ENCODE results near the gene FHIT.
A peak's percentile ranks its signal among the peaks of the same experiment; 100 is the strongest.

The FHIT gene

DNA sequence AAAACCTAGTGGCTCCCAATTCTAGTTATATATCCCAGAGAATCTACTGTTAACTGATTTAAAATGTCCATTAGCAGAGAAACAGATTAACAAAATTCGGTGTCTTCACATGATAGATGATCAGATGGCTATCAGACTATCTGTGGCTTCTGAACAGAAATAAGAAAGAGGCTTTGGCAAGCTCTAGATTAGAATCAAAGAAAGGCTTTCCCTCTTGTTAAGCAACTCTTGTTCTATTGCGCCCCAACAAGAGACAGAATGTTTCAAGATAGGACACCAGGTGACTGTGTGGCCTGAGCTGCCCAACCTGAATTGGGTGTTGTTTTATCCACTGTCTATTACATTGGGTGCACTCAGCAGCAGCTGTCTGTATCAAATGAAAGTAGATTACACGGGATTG lies 483.7 kb downstream of the FHIT start:
- Mint-ChIP-seq H3K9me3 (no peaks in the 10 kb centered on the region), H3K4me1 (no peaks in the 10 kb centered on the region), H3K27me3 (no peaks in the 10 kb centered on the region), H3K4me3 (no peak overlapping the region), H3K36me3 (ENCODE audit: low read depth) (no peaks in the 10 kb centered on the region), H3K27ac (no peak overlapping the region)
- ATAC-seq (no peak), DNase-seq (no peak)

DNA sequence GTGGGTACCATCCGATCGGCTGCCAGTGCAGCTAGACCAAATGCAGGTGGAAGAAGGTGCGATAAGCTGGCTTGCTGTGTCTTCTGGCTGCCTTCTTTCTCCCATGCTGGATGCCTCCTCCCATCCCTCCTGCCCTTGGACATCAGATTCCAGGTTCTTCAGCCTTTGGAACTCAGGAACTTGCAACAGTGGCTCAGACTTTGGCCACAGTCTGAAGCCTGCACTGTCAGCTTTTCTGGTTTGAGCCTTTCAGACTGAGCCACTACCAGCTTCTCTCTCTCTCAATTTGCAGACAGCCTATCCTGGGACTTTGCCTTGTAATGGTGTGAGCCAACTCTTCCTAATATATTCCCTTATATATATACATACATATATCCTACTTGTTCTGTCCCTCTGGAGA lies 485.5 kb downstream of the FHIT start:
- no peak overlapping the region for H3K4me3 Mint-ChIP-seq
- H3K27ac Mint-ChIP-seq: no peak overlapping the region
- H3K9me3 Mint-ChIP-seq: no peaks in the 10 kb centered on the region
- no peak for ATAC-seq
- H3K4me1 Mint-ChIP-seq: no peaks in the 10 kb centered on the region
- no peak for DNase-seq
- no peaks in the 10 kb centered on the region for H3K27me3 Mint-ChIP-seq
- H3K36me3 Mint-ChIP-seq (ENCODE audit: low read depth): no peaks in the 10 kb centered on the region

DNA sequence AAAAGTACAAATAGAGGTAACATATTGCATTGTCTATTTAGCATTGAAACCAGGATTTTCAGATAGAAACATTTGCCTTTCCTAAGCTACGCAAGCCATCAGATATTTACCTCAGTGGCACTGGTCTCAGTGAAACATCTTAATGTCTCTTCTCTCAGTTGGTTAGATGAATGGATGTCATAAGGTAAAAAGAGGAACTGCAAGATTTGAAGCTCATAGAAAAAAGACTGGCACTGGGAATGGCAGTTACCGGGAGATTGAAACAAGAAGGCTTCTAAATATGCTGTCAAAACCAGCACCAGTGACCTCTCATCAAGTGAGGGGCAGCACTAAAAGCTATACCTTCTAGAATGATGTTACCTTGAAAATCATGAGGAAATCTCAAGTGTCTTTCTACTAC lies 486.4 kb downstream of the FHIT start:
- no peaks in the 10 kb centered on the region for H3K36me3 Mint-ChIP-seq (ENCODE audit: low read depth)

GRCh38 chr3:60760145-60760544 lies 491.1 kb downstream of the FHIT start:
- H3K4me1 Mint-ChIP-seq: no peaks in the 10 kb centered on the region
- ATAC-seq (no peak), DNase-seq (no peak)
- H3K36me3 Mint-ChIP-seq (ENCODE audit: low read depth): no peaks in the 10 kb centered on the region
- H3K9me3 Mint-ChIP-seq: no peaks in the 10 kb centered on the region
- H3K27me3 Mint-ChIP-seq: no peaks in the 10 kb centered on the region
- no peak overlapping the region for H3K27ac Mint-ChIP-seq
- no peak overlapping the region for H3K4me3 Mint-ChIP-seq

More for the DNA sequence above, 486.4 kb downstream of the FHIT start:
- Mint-ChIP-seq H3K4me3 (no peak overlapping the region), H3K9me3 (no peaks in the 10 kb centered on the region), H3K27ac (no peak overlapping the region), H3K27me3 (no peaks in the 10 kb centered on the region), H3K4me1 (no peaks in the 10 kb centered on the region)
- ATAC-seq (no peak), DNase-seq (no peak)

GRCh38 chr3:60759439-60759838 lies 491.8 kb downstream of the FHIT start:
- Mint-ChIP-seq H3K4me3 (no peak overlapping the region), H3K27ac (peak overlapping the region; percentile 21)

DNA sequence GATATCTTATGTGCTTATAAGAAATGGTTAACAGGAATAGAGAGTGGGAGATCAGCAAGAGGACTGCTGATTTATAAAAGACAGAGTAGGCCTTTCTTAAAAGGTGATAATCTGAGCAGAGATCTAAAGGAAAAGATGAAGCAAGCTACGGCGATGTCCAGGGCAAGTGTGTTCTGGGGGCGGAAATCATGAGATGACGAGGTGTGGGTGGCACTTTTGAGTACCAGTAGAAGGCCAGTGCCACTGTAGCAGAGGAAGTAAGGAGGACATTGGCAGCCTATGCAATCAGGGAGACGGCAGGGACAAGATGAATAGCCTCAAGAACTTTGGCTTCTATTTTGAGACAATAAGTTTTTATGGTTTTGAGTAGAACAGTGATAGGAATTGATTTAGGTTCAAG lies 492.4 kb downstream of the FHIT start:
- H3K36me3 Mint-ChIP-seq (ENCODE audit: low read depth): no peaks in the 10 kb centered on the region
- no peaks in the 10 kb centered on the region for H3K27me3 Mint-ChIP-seq
- H3K27ac Mint-ChIP-seq: no peak overlapping the region
- no peaks in the 10 kb centered on the region for H3K9me3 Mint-ChIP-seq
- H3K4me3 Mint-ChIP-seq: no peak overlapping the region
- ATAC-seq (no peak), DNase-seq (no peak)
- no peaks in the 10 kb centered on the region for H3K4me1 Mint-ChIP-seq

More at GRCh38 chr3:60759439-60759838, 491.8 kb downstream of the FHIT start:
- H3K9me3 Mint-ChIP-seq: no peaks in the 10 kb centered on the region
- no peaks in the 10 kb centered on the region for H3K36me3 Mint-ChIP-seq (ENCODE audit: low read depth)
- H3K4me1 Mint-ChIP-seq: no peaks in the 10 kb centered on the region
- DNase-seq (no peak), ATAC-seq (no peak)
- H3K27me3 Mint-ChIP-seq: no peaks in the 10 kb centered on the region

- Mint-ChIP-seq H3K9me3 (no peaks in the 10 kb centered on the region), H3K27me3 (no peaks in the 10 kb centered on the region)
- DNase-seq: no peak
Measured at GRCh38 chr3:60758171-60758570, 493.1 kb downstream of the FHIT start.

DNA sequence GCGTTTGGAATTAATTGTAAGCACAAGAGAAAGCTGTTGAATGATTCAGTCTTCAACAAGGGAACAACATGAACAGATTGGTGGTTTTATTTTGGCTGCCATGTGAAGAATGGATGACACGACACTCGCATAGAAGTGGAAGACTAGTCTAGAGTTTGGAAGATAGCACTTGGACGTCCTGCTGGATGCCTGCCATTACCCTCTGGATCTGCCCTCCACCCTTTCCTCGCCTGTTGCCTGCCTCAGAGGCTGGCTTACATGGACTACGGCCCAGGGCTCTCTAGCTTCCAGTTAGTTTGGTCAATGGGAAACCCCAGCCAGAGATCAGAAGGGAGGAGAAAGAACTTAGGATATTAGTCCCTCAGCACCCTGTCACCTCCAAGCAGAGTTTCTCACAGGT lies 493.5 kb downstream of the FHIT start:
- Mint-ChIP-seq H3K27ac (no peak overlapping the region), H3K4me1 (no peaks in the 10 kb centered on the region), H3K36me3 (ENCODE audit: low read depth) (no peaks in the 10 kb centered on the region), H3K27me3 (no peaks in the 10 kb centered on the region), H3K4me3 (no peak overlapping the region), H3K9me3 (no peaks in the 10 kb centered on the region)
- DNase-seq: no peak
- ATAC-seq: no peak

More at GRCh38 chr3:60758171-60758570, 493.1 kb downstream of the FHIT start:
- Mint-ChIP-seq H3K36me3 (ENCODE audit: low read depth) (no peaks in the 10 kb centered on the region), H3K4me1 (no peaks in the 10 kb centered on the region), H3K27ac (no peak overlapping the region), H3K4me3 (no peak overlapping the region)
- no peak for ATAC-seq

GRCh38 chr3:60756241-60757030 lies 494.8 kb downstream of the FHIT start:
- DNase-seq (no peak), ATAC-seq (no peak)
- Mint-ChIP-seq H3K9me3 (no peaks in the 10 kb centered on the region), H3K27ac (no peak overlapping the region), H3K27me3 (no peaks in the 10 kb centered on the region), H3K4me3 (no peak overlapping the region), H3K36me3 (ENCODE audit: low read depth) (no peaks in the 10 kb centered on the region), H3K4me1 (no peaks in the 10 kb centered on the region)

DNA sequence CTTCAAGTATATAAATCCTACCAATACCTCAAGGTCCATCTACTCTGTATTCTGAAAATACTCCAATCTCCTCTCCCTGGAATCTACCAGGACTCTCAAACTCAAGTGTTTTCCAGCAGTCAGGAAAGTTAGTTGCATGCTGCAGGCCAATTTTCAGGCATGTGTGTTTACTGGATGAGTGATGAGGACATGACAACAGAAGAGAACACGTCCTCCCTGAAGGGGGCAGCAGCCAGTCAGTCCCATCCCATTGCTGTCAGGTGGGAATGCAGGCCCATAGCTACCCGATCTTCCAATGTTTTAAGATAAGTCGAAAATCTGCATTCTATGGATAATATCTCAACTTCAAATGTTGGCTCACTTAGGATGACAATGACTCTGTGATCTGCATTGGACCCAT lies 496.2 kb downstream of the FHIT start:
- no peaks in the 10 kb centered on the region for H3K27me3 Mint-ChIP-seq
- peaks cover 12% of the 10 kb centered on the region for H3K9me3 Mint-ChIP-seq
- H3K4me1 Mint-ChIP-seq: no peaks in the 10 kb centered on the region
- no peak for ATAC-seq
- no peaks in the 10 kb centered on the region for H3K36me3 Mint-ChIP-seq (ENCODE audit: low read depth)
- no peak for DNase-seq
- no peak overlapping the region for H3K27ac Mint-ChIP-seq
- no peak overlapping the region for H3K4me3 Mint-ChIP-seq

DNA sequence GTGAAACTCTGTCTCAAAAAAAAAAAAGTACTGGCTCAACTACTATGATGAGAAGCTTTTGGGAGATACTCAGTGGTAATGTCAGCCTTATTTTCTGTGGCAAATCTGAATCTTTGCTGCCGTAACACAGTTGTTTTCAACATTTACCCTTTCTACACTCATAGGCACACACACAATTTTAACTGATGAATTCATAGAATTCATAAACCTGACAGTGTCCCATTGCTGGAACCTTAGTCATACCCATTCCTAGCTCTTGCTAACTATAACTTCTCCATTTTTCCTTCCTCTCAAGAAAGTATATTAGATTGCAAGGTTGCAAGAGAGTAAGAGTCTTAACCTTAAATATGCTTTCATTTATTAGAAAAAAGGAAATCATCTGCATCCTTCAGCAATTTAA lies 496.6 kb downstream of the FHIT start:
- Mint-ChIP-seq H3K4me1 (no peaks in the 10 kb centered on the region), H3K4me3 (no peak overlapping the region)
- no peak for ATAC-seq

GRCh38 chr3:60752809-60753208 lies 498.4 kb downstream of the FHIT start:
- ATAC-seq (no peak), DNase-seq (no peak)
- Mint-ChIP-seq H3K27ac (no peak overlapping the region), H3K4me1 (no peaks in the 10 kb centered on the region), H3K27me3 (no peaks in the 10 kb centered on the region), H3K4me3 (no peak overlapping the region), H3K9me3 (peaks cover 20% of the 10 kb centered on the region), H3K36me3 (ENCODE audit: low read depth) (no peaks in the 10 kb centered on the region)

More for the DNA sequence above, 496.6 kb downstream of the FHIT start:
- H3K9me3 Mint-ChIP-seq: peaks cover 17% of the 10 kb centered on the region
- no peaks in the 10 kb centered on the region for H3K27me3 Mint-ChIP-seq
- H3K36me3 Mint-ChIP-seq (ENCODE audit: low read depth): no peaks in the 10 kb centered on the region
- H3K27ac Mint-ChIP-seq: no peak overlapping the region
- no peak for DNase-seq

DNA sequence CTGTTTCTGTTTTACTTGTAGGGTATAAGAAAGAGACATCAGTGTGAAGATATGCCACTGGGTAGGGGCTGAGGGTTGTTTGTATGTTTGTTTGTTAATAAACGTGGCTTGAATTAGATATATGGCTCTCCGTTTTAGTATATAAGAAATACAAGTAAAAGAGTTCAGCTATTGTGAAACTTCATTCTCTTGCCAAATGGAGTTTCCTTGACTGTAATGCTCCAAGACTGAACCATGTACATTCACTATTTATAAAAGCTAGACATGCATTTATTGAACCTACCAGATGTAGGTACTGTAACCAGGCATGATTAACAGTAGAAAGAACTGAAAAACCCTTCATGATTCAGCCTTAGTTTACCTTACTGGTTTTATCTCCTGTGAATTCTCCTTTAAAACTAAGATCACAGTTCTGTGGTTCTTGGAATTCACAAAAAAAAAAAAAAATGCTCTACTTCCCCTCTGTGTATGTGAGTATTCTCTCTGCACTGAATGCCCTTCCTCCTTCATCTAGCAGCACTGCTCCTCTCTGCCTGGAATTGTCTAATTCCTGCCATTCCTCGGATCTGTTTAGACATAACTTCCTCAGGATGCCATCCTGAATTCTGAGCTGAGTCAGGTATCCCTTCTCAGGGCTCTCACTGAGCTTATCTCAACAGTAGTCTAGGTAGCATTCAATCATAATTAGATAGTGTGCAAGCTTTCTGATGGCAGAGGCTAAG lies 504.4 kb downstream of the FHIT start:
- ATAC-seq: no peak
- no peaks in the 10 kb centered on the region for H3K27me3 Mint-ChIP-seq
- H3K4me1 Mint-ChIP-seq: no peaks in the 10 kb centered on the region
- H3K27ac Mint-ChIP-seq: no peak overlapping the region
- H3K9me3 Mint-ChIP-seq: peaks cover 20% of the 10 kb centered on the region
- DNase-seq: no peak
- no peak overlapping the region for H3K4me3 Mint-ChIP-seq
- H3K36me3 Mint-ChIP-seq (ENCODE audit: low read depth): no peaks in the 10 kb centered on the region

- Mint-ChIP-seq H3K4me1 (no peaks in the 10 kb centered on the region), H3K27me3 (no peaks in the 10 kb centered on the region), H3K4me3 (no peak overlapping the region), H3K27ac (no peak overlapping the region), H3K9me3 (peaks cover 19% of the 10 kb centered on the region), H3K36me3 (ENCODE audit: low read depth) (no peaks in the 10 kb centered on the region)
- DNase-seq (no peak), ATAC-seq (no peak)
Measured at GRCh38 chr3:60746043-60746638, 505.1 kb downstream of the FHIT start.

DNA sequence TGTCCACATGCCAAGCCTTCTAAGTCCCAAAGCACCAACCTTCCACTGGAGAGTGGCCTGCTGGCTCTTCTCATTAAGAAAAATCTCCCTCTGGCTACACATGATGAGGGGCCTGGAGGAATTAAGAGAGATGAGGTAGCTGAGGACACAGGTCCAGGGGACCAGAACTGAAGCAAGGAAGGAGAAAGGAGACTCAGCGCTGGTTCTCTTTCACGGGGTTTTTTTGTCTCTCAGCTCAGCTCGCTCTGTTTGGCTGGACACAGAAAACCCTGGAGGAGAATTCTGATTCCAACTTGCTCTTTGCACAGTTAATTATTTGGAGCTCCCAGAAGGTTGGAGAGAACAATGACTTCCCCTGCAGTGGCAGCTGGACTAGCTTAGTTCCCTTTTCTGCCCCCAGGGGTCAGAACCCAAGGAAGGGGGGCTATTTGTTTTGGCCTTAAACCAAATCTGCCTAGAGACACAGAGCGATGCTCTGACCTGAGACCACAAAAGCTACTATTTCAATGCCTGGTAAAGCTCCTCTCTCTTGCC lies 507.6 kb downstream of the FHIT start:
- Mint-ChIP-seq H3K27me3 (no peaks in the 10 kb centered on the region), H3K27ac (no peak overlapping the region), H3K4me3 (no peak overlapping the region), H3K36me3 (ENCODE audit: low read depth) (no peaks in the 10 kb centered on the region), H3K4me1 (no peaks in the 10 kb centered on the region), H3K9me3 (no peaks in the 10 kb centered on the region)
- DNase-seq: no peak
- no peak for ATAC-seq
